ENCODE measurements around the gene PLOD3. TPM values are rescaled to one million over a fixed set of nuclear protein-coding genes. Genes with fewer than 3 reads are reported as not detected.

The PLOD3 gene
- total RNA-seq, 1 donor from 2014 or later: 40.0 TPM

GRCh38 chr7:101177644-101178043 is 39.7 kb downstream of the PLOD3 start:
- H3K4me3 Mint-ChIP-seq: no peak overlapping the region
- no peak for TF ChIP-seq CTCF (IDR thresholded peaks at IDR 0.05)
- H3K9me3 Mint-ChIP-seq: no peaks in the 10 kb centered on the region
- peaks cover 30% of the 10 kb centered on the region for H3K4me1 Mint-ChIP-seq
- no peaks in the 10 kb centered on the region for H3K36me3 Mint-ChIP-seq (ENCODE audit: low read depth)
- CTCF ChIA-PET: interaction anchor here (2.1 kb wide), 1 partner anchor 34 kb away, joined by 8 read pairs; no protein-coding TSS in a partner anchor
- peaks cover 62% of the 10 kb centered on the region for H3K27me3 Mint-ChIP-seq
- POLR2A ChIA-PET: interaction anchor here (1.0 kb wide), 1 partner anchor 37 kb away, joined by 5 read pairs; no protein-coding TSS in a partner anchor
- ATAC-seq (ENCODE audit: low read depth) (no peak), DNase-seq (no peak)
- intact Hi-C loops (cut with micrococcal nuclease): no loop called here
- H3K27ac Mint-ChIP-seq: no peak overlapping the region

GRCh38 chr7:101175664-101176063 is 41.7 kb downstream of the PLOD3 start:
- Mint-ChIP-seq H3K4me1 (peaks cover 41% of the 10 kb centered on the region), H3K36me3 (ENCODE audit: low read depth) (no peaks in the 10 kb centered on the region), H3K27me3 (peaks cover 64% of the 10 kb centered on the region), H3K4me3 (no peak overlapping the region), H3K27ac (no peak overlapping the region), H3K9me3 (no peaks in the 10 kb centered on the region)
- TF ChIP-seq CTCF (IDR thresholded peaks at IDR 0.05): no peak
- ATAC-seq (ENCODE audit: low read depth): no peak
- ChIA-PET POLR2A (interaction anchor here (0.7 kb wide), 2 partner anchors 29 to 265 kb away, joined by 3 read pairs; no protein-coding TSS in a partner anchor), CTCF (no interaction called here)
- DNase-seq: no peak
- intact Hi-C loops (cut with micrococcal nuclease): no loop called here

GRCh38 chr7:101174322-101174854 is 43.0 kb downstream of the PLOD3 start:
- intact Hi-C loops (cut with micrococcal nuclease): no loop called here
- Mint-ChIP-seq H3K27ac (no peak overlapping the region), H3K4me3 (peak overlapping the region; percentile 8), H3K4me1 (peaks cover 49% of the 10 kb centered on the region), H3K27me3 (peaks cover 71% of the 10 kb centered on the region), H3K36me3 (ENCODE audit: low read depth) (no peaks in the 10 kb centered on the region), H3K9me3 (no peaks in the 10 kb centered on the region)
- ATAC-seq (ENCODE audit: low read depth) (no peak), DNase-seq (no peak)
- TF ChIP-seq CTCF (IDR thresholded peaks at IDR 0.05): no peak
- CTCF ChIA-PET: interaction anchor here (0.8 to 1.3 kb wide), 3 partner anchors 18 to 30 kb away, joined by 3 to 6 read pairs (median 3); no protein-coding TSS in a partner anchor
- POLR2A ChIA-PET: interaction anchor here (0.6 to 1.3 kb wide), 3 partner anchors 10 to 745 kb away, joined by 3 to 4 read pairs (median 4); no protein-coding TSS in a partner anchor

GRCh38 chr7:101173752-101174244 is 43.6 kb downstream of the PLOD3 start:
- no peak for TF ChIP-seq CTCF (IDR thresholded peaks at IDR 0.05)
- intact Hi-C loops (cut with micrococcal nuclease): loop anchor here (2.0 kb wide), 1 partner anchor 71 kb away; the partner anchor contains the start of gene FIS1
- DNase-seq (peak; percentile 46), ATAC-seq (ENCODE audit: low read depth) (peak; percentile 53)
- H3K27ac Mint-ChIP-seq: no peak overlapping the region
- peaks cover 71% of the 10 kb centered on the region for H3K27me3 Mint-ChIP-seq
- H3K4me3 Mint-ChIP-seq: peak overlapping the region; percentile 8
- peaks cover 48% of the 10 kb centered on the region for H3K4me1 Mint-ChIP-seq
- no peaks in the 10 kb centered on the region for H3K9me3 Mint-ChIP-seq
- H3K36me3 Mint-ChIP-seq (ENCODE audit: low read depth): no peaks in the 10 kb centered on the region
- ChIA-PET CTCF (interaction anchor here (0.8 to 1.3 kb wide), 3 partner anchors 19 to 30 kb away, joined by 3 to 6 read pairs (median 3); no protein-coding TSS in a partner anchor), POLR2A (interaction anchor here (0.5 to 1.3 kb wide), 3 partner anchors 10 to 50 kb away, joined by 4 to 11 read pairs (median 4); no protein-coding TSS in a partner anchor)
